Bronchial epithelial cell (primary cell): ENCODE data around the gene SEC24D. TPM values are rescaled to one million over a fixed set of nuclear protein-coding genes. Genes with fewer than 3 reads are reported as not detected.

Experiments used
- DNase-seq: peaks from one replicate; pipeline ENCODE4 v3.0.0-alpha.2; 2010; ENCODE audit warnings: low read depth
- FAIRE-seq: peaks from 2 replicates; lab custom pipeline; 2011; peaks lifted over from hg19 to GRCh38; lab: Jason Lieb, UNC
- H3K27me3 ChIP-seq: 2 replicates; pipeline ENCODE4 v1.5.1; 2011; ENCODE audit warnings: low read length; ENCODE audit not compliant: control insufficient read depth, insufficient read depth
- H3K36me3 ChIP-seq: 2 replicates; pipeline ENCODE4 v1.5.1; 2011; ENCODE audit warnings: low read length; ENCODE audit not compliant: control insufficient read depth, insufficient read depth
- H3K4me3 ChIP-seq: 2 replicates; pipeline ENCODE4 v1.5.1; 2011; ENCODE audit warnings: mild to moderate bottlenecking, low read depth, low read length, control low read depth
- CTCF ChIP-seq: IDR thresholded peaks from 2 replicates; pipeline ENCODE4 v1.5.1; 2011; ENCODE audit warnings: mild to moderate bottlenecking, moderate library complexity, low read length, control low read depth, inconsistent platforms; ENCODE audit not compliant: insufficient read depth, severe bottlenecking
- total RNA-seq: library from RNA; depleted of rRNA; stranded (reverse); fragments of >200 nt; gene quantifications from 2 replicates; pipeline ENCODE4 v1.2.1, GENCODE V29; 2014

SEC24D gene
- total RNA-seq, 1 donor from 2014 or later = 18.4 TPM

DNA sequence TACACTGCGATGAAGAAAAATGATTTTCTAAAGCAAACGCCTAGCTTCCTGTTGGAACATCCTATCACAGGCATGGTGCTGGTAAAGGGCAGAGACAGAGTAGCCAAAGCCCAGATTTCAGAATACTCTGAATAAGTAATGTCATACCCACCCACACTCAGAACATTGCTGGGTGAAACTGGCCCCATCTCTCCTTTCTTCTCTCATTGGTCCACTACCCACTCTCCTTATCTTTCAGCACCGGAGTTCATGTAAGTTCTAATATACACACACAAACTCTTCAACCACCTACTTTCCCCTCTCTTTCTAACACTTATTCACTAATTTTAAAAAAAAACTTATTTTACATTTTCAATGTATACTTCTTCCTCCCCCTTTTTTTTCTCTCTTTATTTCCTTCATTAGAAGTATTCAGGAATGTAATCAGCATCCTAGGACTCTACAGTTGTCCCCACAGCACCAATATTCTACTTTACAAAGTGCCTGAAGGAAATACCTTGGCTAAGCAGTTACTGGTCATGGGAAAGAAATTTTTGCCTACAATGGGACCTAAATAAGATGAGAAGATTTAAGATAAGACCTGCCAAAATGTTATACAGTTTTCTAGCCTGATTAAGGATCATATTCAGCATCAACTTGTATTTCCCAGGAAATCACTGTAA is 63.0 kb downstream of the SEC24D start:
- Histone ChIP-seq H3K36me3 (no peaks in the 10 kb centered on the region), H3K27me3 (no peaks in the 10 kb centered on the region), H3K4me3 (no peak overlapping the region)
- FAIRE-seq (no peak), DNase-seq (no peak)
- no peak for TF ChIP-seq CTCF

DNA sequence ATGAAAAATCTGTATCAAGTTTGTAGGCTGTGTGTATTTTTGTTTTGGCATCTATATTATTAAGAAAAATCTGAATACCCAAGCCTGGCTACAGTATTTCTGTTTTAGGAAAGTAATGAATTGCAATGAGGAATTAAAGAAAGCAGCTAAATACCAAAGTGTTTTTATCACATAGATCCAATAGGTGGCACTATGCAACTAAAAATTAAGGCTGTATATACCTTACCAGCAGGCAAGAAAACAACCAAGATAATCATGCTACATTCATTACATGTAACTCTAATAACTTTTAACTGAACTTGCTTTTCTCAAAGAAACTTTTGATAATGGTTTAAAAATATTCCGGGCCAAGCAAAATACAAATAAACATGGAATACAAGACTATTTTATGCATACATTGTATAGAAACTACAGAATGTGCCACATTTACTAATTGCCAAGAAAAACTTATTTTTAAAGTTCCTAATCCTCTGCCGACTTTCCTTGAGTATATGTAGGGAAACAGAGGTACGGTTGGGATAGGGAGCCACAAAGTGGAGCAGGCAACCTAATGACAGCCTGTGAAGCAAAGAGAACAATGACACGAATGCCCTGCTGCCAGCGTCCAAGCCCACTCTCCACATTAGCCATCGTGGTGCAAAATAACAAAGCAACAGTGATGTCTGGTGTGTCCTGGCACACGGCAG is 63.7 kb downstream of the SEC24D start:
- Histone ChIP-seq H3K27me3 (no peaks in the 10 kb centered on the region), H3K36me3 (no peaks in the 10 kb centered on the region), H3K4me3 (no peak overlapping the region)
- DNase-seq (peak; percentile 66), FAIRE-seq (no peak)
- TF ChIP-seq CTCF = peak; percentile 41

GRCh38 chr4:118770741-118771187 is 65.2 kb downstream of the SEC24D start:
- Histone ChIP-seq H3K27me3 (no peaks in the 10 kb centered on the region), H3K36me3 (peaks cover 4% of the 10 kb centered on the region), H3K4me3 (no peak overlapping the region)
- DNase-seq (peak; percentile 80), FAIRE-seq (no peak)
- TF ChIP-seq CTCF = no peak

GRCh38 chr4:118769161-118769560 is 66.8 kb downstream of the SEC24D start:
- no peak for TF ChIP-seq CTCF
- H3K36me3 ChIP-seq = peaks cover 4% of the 10 kb centered on the region
- no peaks in the 10 kb centered on the region for H3K27me3 ChIP-seq
- DNase-seq (no peak), FAIRE-seq (no peak)
- H3K4me3 ChIP-seq = no peak overlapping the region

DNA sequence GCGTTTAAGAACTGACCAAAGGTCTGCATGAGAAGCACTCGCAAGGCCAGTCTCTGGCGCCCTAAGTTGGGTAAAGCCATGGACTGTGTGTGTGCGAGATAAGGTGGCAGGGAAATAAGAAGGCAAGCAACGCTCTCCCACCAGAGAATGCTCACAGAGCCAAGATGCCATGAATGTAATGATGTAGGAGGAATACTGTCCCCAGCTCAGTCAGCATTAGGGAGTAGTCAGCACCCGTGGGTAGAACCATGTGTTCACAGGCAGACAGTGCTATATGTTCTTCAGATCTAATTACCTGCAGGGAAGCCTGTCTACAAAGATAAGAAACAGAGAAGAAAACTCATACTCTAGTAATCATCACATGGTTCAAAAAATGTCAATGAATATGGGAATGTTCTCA is 68.8 kb downstream of the SEC24D start:
- no peak for TF ChIP-seq CTCF
- H3K27me3 ChIP-seq = no peaks in the 10 kb centered on the region
- H3K4me3 ChIP-seq = no peak overlapping the region
- DNase-seq (no peak), FAIRE-seq (no peak)
- H3K36me3 ChIP-seq = peaks cover 5% of the 10 kb centered on the region

- no peak for TF ChIP-seq CTCF
- DNase-seq (peak; percentile 87), FAIRE-seq (no peak)
- Histone ChIP-seq H3K36me3 (peaks cover 5% of the 10 kb centered on the region), H3K27me3 (no peaks in the 10 kb centered on the region), H3K4me3 (no peak overlapping the region)
These were observed 70.5 kb downstream of the SEC24D start for GRCh38 chr4:118765399-118765798.
